GM23338 (cell line): ENCODE data around the gene LRRC57. TPM values are rescaled to one million over a fixed set of nuclear protein-coding genes. Genes with fewer than 3 reads are reported as not detected.

Source experiments
- CREB1 ChIP-seq: fragments of 250-450 bp; sonication (Bioruptor Pico); IDR thresholded peaks from 2 replicates; pipeline ENCODE4 v1.5.0; 2020; ENCODE audit warnings: low read depth, mild to moderate bottlenecking, moderate library complexity
- EZH2 ChIP-seq: fragments of 200-600 bp; sonication (generic); IDR thresholded peaks from one replicate; pipeline ENCODE4 v1.8.0; 2017; ENCODE audit warnings: antibody characterized with exemption, mild to moderate bottlenecking, low read depth; ENCODE audit not compliant: unreplicated experiment
- JUNB ChIP-seq: IDR thresholded peaks from one replicate; pipeline ENCODE4 v1.6.1; 2016; ENCODE audit warnings: antibody characterized with exemption; ENCODE audit not compliant: unreplicated experiment
- POLR2AphosphoS5 ChIP-seq: IDR thresholded peaks from 2 replicates; pipeline ENCODE4 v1.6.1; 2016; ENCODE audit warnings: antibody characterized with exemption, low read depth
- REST ChIP-seq: IDR thresholded peaks from one replicate; pipeline ENCODE4 v1.6.1; 2018; ENCODE audit warnings: antibody characterized with exemption; ENCODE audit not compliant: unreplicated experiment
- ZNF114 ChIP-seq: fragments of 250-450 bp; sonication (Bioruptor Pico); IDR thresholded peaks from 2 replicates; pipeline ENCODE4 v1.5.0; 2020; ENCODE audit warnings: mild to moderate bottlenecking, moderate library complexity
- ZNF462 ChIP-seq: fragments of 250-450 bp; sonication (Bioruptor Pico); IDR thresholded peaks from 2 replicates; pipeline ENCODE4 v1.5.0; 2020; ENCODE audit warnings: mild to moderate bottlenecking, moderate library complexity
- polyA plus RNA-seq: library from polyadenylated mRNA; unstranded; fragments of >200 nt; fragmentation: Nextera tagmentation; extraction: Ambion mirVana; gene quantifications from 2 replicates; pipeline ENCODE4 v1.2.1, GENCODE V29; 2016
- total RNA-seq: library from RNA; depleted of rRNA; stranded (reverse); fragments of >200 nt; shearing (Covaris generic); gene quantifications from 2 replicates; pipeline ENCODE4 v1.2.3, GENCODE V29; 2014

LRRC57 gene
- total and polyA plus RNA-seq, 2 experiments from 2014 or later = 5.4 to 9.0 TPM

GRCh38 chr15:42549741-42550392, 1.3 kb upstream of the LRRC57 start (continued):
- TF ChIP-seq ZNF462 (no peak), REST (no peak), CREB1 (CRISPR knock-in tag) (no peak), EZH2 (no peak), POLR2AphosphoS5 (no peak), JUNB (no peak), ZNF114 (CRISPR knock-in tag) (no peak)
